ENCODE data around the gene TSPYL1. TPM values are rescaled to one million over a fixed set of nuclear protein-coding genes. Genes with fewer than 3 reads are reported as not detected.

TSPYL1 gene
- total and polyA plus RNA-seq, 2 of the 8 experiments (the other 6 are each of a cell fraction or from before 2014, with no cell fraction given): 33.2 to 79.1 TPM

DNA sequence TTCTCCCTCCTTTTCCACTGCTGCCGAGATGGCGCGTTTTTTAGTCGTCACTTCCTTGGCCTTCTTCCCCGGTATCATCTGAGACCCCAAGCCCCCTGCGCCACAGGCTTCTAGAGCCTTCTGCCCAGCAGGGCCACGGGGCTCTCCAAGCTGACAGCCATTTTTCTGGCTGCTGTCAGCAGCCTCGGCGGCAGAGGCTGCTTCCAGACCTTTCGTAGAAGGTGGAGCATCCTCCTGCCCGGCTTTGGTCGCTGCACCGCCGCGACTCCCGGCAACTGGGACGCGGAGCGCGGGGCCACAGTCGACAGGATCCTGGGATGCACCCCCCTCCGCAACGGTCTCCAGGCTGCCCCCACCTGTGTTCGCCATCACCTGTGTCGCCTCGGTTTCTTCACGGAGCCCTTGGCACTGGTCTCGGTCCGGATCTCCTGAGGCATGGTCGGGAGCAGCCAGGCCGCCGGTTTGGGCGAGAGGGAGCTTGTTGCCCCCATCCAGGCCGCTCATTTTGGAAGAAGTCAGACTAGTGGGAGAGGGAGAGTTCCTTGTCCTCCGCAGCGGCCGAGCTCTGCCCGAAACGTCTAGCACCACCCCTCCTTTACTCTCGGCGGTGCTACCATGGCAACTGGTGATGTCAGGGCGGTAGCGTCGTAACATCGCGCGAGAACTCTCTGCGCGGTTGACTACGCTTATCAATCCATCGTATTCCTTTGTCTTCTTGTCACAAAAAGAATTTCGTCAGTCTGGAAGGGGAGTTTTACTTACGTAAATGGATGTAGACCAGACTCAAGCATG lies 26.0 kb downstream of the TSPYL1 start, which contains the start of gene TSPYL4 (continued):
- TF ChIP-seq HDAC6 (IDR thresholded peaks at IDR 0.05; ENCODE audit: low read depth, low read length): no peak

Data from H1 (cell line).